Activated CD8-positive, alpha-beta T cell treated with anti-CD3 and anti-CD28 coated beads for 36 hours (primary cell): ENCODE measurements around the gene COL19A1. TPM values are rescaled to one million over a fixed set of nuclear protein-coding genes. Genes with fewer than 3 reads are reported as not detected.

Experiments
- ATAC-seq: fragments of 200-7000 bp; cut with Tn5 transposase; one replicate; pipeline ENCODE4 v1.10.0; 2021; ENCODE audit warnings: mild to moderate bottlenecking, moderate library complexity
- CTCF ChIA-PET: fragments of 350-600 bp; sonication (Branson Sonifier 250); formaldehyde crosslinking; loops from one replicate; lab custom pipeline; 2021; ENCODE audit warnings: antibody characterized with exemption; lab: Charles Lee
- POLR2A ChIA-PET: fragments of 350-600 bp; sonication (Branson Sonifier 250); formaldehyde crosslinking; loops from one replicate; lab custom pipeline; 2021; ENCODE audit warnings: antibody characterized with exemption; lab: Charles Lee
- DNase-seq: peaks from one replicate; pipeline ENCODE4 v3.0.0-alpha.2; 2020
- H3K27ac Mint-ChIP-seq: one replicate; pipeline ENCODE4 v1.8.0; 2021; ENCODE audit warnings: mild to moderate bottlenecking, mixed read lengths
- H3K27me3 Mint-ChIP-seq: one replicate; pipeline ENCODE4 v1.8.0; 2021; ENCODE audit warnings: mixed read lengths
- H3K36me3 Mint-ChIP-seq: one replicate; pipeline ENCODE4 v1.8.0; 2021; ENCODE audit warnings: low read depth, mixed read lengths
- H3K4me1 Mint-ChIP-seq: one replicate; pipeline ENCODE4 v1.8.0; 2021; ENCODE audit warnings: low read depth, mixed read lengths
- H3K4me3 Mint-ChIP-seq: one replicate; pipeline ENCODE4 v1.8.0; 2021; ENCODE audit warnings: mild to moderate bottlenecking, moderate library complexity, mixed read lengths
- H3K9me3 Mint-ChIP-seq: one replicate; pipeline ENCODE4 v1.8.0; 2021; ENCODE audit warnings: mixed read lengths
- CTCF ChIP-seq: fragments of 200-600 bp; IDR thresholded peaks from one replicate; pipeline ENCODE4 v1.8.0; 2022; ENCODE audit warnings: antibody characterized with exemption, mild to moderate bottlenecking
- intact Hi-C: fragments of 100-400 bp; cut with micrococcal nuclease; formaldehyde crosslinking; loops from one replicate; pipeline ENCODE4 v1.10.0; 2022
- total RNA-seq, 2 experiments: library from RNA; stranded (reverse); gene quantifications; one replicate each; pipeline ENCODE4 v1.2.3, GENCODE V29; 2021

Gene COL19A1
- total RNA-seq, 2 experiments from 2014 or later = 0.14 TPM; not detected in 1

GRCh38 chr6:69984506-69984905 lies 118.2 kb downstream of the COL19A1 start:
- intact Hi-C loops = no loop called here
- Mint-ChIP-seq H3K36me3 (no peaks in the 10 kb centered on the region), H3K4me1 (no peaks in the 10 kb centered on the region), H3K9me3 (no peaks in the 10 kb centered on the region), H3K27me3 (peaks cover 1% of the 10 kb centered on the region), H3K4me3 (no peak overlapping the region), H3K27ac (no peak overlapping the region)
- ATAC-seq (no peak), DNase-seq (no peak)
- no peak for TF ChIP-seq CTCF
- ChIA-PET CTCF (no interaction called here), POLR2A (no interaction called here)

- no peak for TF ChIP-seq CTCF
- DNase-seq = peak; percentile 3
- intact Hi-C loops = no loop called here
- Mint-ChIP-seq H3K27me3 (peaks cover 1% of the 10 kb centered on the region), H3K9me3 (no peaks in the 10 kb centered on the region), H3K4me3 (no peak overlapping the region), H3K36me3 (no peaks in the 10 kb centered on the region), H3K4me1 (no peaks in the 10 kb centered on the region), H3K27ac (no peak overlapping the region)
- ChIA-PET CTCF (no interaction called here), POLR2A (no interaction called here)
- peak; percentile 68 for ATAC-seq
Measured at GRCh38 chr6:69985180-69985579, 118.8 kb downstream of the COL19A1 start.

GRCh38 chr6:69987550-69987949 lies 121.2 kb downstream of the COL19A1 start:
- Mint-ChIP-seq H3K4me3 (no peak overlapping the region), H3K9me3 (no peaks in the 10 kb centered on the region), H3K27ac (no peak overlapping the region), H3K4me1 (no peaks in the 10 kb centered on the region), H3K36me3 (no peaks in the 10 kb centered on the region), H3K27me3 (peaks cover 2% of the 10 kb centered on the region)
- TF ChIP-seq CTCF = no peak
- DNase-seq (no peak), ATAC-seq (no peak)
- ChIA-PET POLR2A (no interaction called here), CTCF (no interaction called here)
- intact Hi-C loops = no loop called here

GRCh38 chr6:69988458-69989126 lies 122.2 kb downstream of the COL19A1 start:
- no peak for ATAC-seq
- TF ChIP-seq CTCF = no peak
- Mint-ChIP-seq H3K36me3 (no peaks in the 10 kb centered on the region), H3K4me1 (no peaks in the 10 kb centered on the region), H3K9me3 (no peaks in the 10 kb centered on the region), H3K4me3 (no peak overlapping the region), H3K27ac (no peak overlapping the region), H3K27me3 (peaks cover 4% of the 10 kb centered on the region)
- CTCF ChIA-PET = no interaction called here
- intact Hi-C loops = no loop called here
- POLR2A ChIA-PET = no interaction called here
- no peak for DNase-seq

GRCh38 chr6:69994251-69994650 lies 127.9 kb downstream of the COL19A1 start:
- Mint-ChIP-seq H3K4me3 (no peak overlapping the region), H3K36me3 (no peaks in the 10 kb centered on the region), H3K27ac (no peak overlapping the region), H3K4me1 (no peaks in the 10 kb centered on the region), H3K27me3 (peaks cover 8% of the 10 kb centered on the region), H3K9me3 (no peaks in the 10 kb centered on the region)
- CTCF ChIA-PET = no interaction called here
- ATAC-seq = no peak
- intact Hi-C loops = no loop called here
- POLR2A ChIA-PET = no interaction called here
- TF ChIP-seq CTCF = no peak
- no peak for DNase-seq
